Dendritic cell treated with granulocyte-macrophage colony-stimulating factor and Interleukin-4, amounts not matched to agents 40 ng/mL and 50 ng/mL, for 4 days (primary cell): ENCODE measurements around the gene DCLK1.

ENCODE experiments used
- H3K27ac Mint-ChIP-seq: one replicate; pipeline ENCODE4 v1.8.0; 2022; ENCODE audit warnings: mild to moderate bottlenecking, mixed read lengths
- H3K27me3 Mint-ChIP-seq: one replicate; pipeline ENCODE4 v1.8.0; 2022; ENCODE audit warnings: mild to moderate bottlenecking, mixed read lengths
- H3K36me3 Mint-ChIP-seq: one replicate; pipeline ENCODE4 v1.8.0; 2022; ENCODE audit warnings: low read depth, mixed read lengths
- H3K4me1 Mint-ChIP-seq: one replicate; pipeline ENCODE4 v1.8.0; 2022; ENCODE audit warnings: low read depth, mixed read lengths
- H3K4me3 Mint-ChIP-seq: one replicate; pipeline ENCODE4 v1.8.0; 2022; ENCODE audit warnings: mild to moderate bottlenecking, moderate library complexity, mixed read lengths
- H3K9me3 Mint-ChIP-seq: one replicate; pipeline ENCODE4 v1.8.0; 2022; ENCODE audit warnings: mixed read lengths
- intact Hi-C: fragments of 100-400 bp; cut with micrococcal nuclease; formaldehyde crosslinking; loops from one replicate; pipeline ENCODE4 v1.15.0; 2022

Gene DCLK1

DNA sequence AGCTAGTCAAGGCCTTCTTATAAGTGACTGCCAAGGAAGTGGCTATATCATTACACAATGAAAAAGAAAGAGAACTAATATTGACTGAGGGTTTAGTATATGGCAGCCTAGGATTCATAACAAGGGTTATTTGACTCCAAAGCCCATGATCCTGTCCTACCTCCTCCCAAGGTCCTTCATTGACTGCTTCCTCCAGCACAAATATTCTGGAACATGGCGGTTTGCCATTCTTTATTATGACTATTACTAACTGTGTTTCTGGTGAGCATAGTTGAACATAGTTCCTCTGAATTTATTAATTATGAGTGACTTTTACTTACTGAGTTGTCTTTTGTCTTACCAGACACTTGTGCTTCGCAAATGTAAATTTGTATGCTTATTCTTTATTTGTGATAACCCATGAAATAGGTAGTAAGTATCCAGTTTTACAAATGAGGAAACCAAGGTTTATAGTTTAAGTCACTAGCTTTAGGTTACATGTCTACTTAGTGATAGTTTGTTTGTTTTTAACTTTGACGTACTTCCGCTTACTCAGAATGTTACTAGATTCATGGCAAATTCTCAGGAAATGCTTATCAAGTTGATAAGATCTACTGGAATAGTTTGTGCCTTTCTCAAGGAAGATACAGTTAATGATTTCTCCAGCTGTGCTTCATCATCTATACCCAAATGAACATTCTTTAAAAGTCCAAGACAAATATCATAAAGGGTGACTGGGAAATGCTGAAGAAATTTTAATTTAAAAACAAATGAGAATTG, 15.5 kb upstream of the DCLK1 start:
- no peaks in the 10 kb centered on the region for H3K27me3 Mint-ChIP-seq
- intact Hi-C loops, result no loop called here
- no peak overlapping the region for H3K27ac Mint-ChIP-seq
- H3K4me3 Mint-ChIP-seq, result no peak overlapping the region
- H3K36me3 Mint-ChIP-seq, result no peaks in the 10 kb centered on the region
- H3K4me1 Mint-ChIP-seq, result no peaks in the 10 kb centered on the region
- H3K9me3 Mint-ChIP-seq, result no peaks in the 10 kb centered on the region

DNA sequence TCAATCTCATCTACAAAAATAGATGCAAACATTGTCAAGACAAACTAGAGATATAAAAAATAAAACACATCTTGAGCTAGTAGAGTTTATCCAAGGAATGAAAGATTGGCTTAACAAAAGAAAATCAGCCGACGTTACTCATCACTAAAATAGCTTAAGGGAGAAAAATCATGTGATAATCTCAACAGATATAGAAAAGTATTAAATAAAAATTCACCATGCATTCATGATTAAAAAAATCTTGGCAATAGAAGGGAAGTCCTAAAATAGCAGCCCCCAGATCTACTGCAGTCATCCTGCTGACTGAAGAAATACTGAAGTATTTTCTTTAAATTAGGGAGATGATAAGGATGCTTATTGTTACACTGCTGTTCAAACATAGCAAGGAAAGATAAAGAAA, 12.6 kb upstream of the DCLK1 start:
- Mint-ChIP-seq H3K9me3 (no peaks in the 10 kb centered on the region), H3K36me3 (no peaks in the 10 kb centered on the region), H3K4me3 (no peak overlapping the region), H3K4me1 (no peaks in the 10 kb centered on the region), H3K27me3 (no peaks in the 10 kb centered on the region), H3K27ac (no peak overlapping the region)
- intact Hi-C loops, result no loop called here

DNA sequence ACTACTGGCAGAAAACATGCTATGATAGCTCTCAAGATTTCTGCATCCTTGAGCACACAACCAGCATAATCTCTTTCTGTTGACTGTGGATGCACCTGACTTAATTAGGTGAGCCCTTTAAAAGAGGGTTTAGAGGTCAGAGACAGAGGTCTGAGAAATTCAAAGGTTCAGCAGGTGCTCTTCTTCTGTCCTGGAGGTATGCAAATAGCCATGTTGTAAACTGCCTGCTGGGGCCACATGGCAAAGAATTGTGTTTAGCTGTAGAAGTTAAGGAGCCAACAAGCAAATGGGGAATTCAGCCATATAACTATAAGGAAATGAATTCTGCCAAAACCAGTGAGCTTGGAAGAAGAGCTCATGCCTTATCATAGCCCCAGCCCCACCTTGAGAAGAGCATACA, 11.6 kb upstream of the DCLK1 start:
- no peaks in the 10 kb centered on the region for H3K9me3 Mint-ChIP-seq
- no peaks in the 10 kb centered on the region for H3K36me3 Mint-ChIP-seq
- no peak overlapping the region for H3K27ac Mint-ChIP-seq
- H3K27me3 Mint-ChIP-seq, result no peaks in the 10 kb centered on the region
- no peak overlapping the region for H3K4me3 Mint-ChIP-seq
- intact Hi-C loops, result no loop called here
- no peaks in the 10 kb centered on the region for H3K4me1 Mint-ChIP-seq

DNA sequence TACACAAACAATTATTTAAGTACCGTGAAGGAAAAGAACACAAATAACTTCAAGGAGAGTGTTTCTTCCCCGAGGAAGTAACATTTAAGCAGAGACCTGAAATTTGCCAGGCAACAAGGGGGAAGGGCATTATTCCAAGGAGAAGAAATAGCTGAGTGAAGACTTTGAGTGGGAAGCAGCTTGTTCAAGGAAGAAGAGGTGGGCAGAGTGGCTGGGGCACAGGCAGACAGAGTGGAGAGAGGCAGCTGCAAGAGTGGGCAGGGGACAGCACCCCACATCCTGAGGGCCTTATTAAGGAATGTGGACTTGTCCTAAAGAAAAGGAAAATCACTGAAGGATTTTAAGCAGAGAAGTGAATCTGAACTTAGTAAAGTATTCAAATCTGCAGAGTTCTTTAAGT, 4.7 kb upstream of the DCLK1 start:
- H3K27me3 Mint-ChIP-seq, result peaks cover 18% of the 10 kb centered on the region
- intact Hi-C loops, result no loop called here
- no peaks in the 10 kb centered on the region for H3K4me1 Mint-ChIP-seq
- no peak overlapping the region for H3K4me3 Mint-ChIP-seq
- no peaks in the 10 kb centered on the region for H3K36me3 Mint-ChIP-seq
- H3K27ac Mint-ChIP-seq, result no peak overlapping the region
- no peaks in the 10 kb centered on the region for H3K9me3 Mint-ChIP-seq

DNA sequence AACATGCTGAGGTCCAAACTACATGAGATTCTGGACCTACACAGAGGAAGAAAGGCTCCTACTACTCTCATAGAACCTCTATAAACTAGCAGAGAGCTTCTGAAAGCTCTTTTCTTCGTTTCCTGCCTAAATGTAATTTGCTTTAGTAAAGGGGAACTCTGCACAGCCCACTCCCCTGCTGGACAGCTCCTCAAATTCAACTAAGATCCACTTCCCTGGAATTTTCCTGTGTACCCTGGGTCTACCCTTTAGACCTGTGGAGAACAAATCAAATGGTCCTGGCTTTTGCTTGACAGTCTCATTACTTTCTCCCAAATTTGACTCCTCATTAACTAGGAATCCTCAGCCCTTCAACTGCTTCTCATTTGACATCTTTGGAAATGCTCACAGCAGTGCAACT, 3.5 kb upstream of the DCLK1 start:
- Mint-ChIP-seq H3K4me1 (no peaks in the 10 kb centered on the region), H3K27ac (no peak overlapping the region), H3K4me3 (no peak overlapping the region), H3K36me3 (no peaks in the 10 kb centered on the region), H3K9me3 (no peaks in the 10 kb centered on the region), H3K27me3 (peaks cover 29% of the 10 kb centered on the region)
- intact Hi-C loops, result no loop called here

DNA sequence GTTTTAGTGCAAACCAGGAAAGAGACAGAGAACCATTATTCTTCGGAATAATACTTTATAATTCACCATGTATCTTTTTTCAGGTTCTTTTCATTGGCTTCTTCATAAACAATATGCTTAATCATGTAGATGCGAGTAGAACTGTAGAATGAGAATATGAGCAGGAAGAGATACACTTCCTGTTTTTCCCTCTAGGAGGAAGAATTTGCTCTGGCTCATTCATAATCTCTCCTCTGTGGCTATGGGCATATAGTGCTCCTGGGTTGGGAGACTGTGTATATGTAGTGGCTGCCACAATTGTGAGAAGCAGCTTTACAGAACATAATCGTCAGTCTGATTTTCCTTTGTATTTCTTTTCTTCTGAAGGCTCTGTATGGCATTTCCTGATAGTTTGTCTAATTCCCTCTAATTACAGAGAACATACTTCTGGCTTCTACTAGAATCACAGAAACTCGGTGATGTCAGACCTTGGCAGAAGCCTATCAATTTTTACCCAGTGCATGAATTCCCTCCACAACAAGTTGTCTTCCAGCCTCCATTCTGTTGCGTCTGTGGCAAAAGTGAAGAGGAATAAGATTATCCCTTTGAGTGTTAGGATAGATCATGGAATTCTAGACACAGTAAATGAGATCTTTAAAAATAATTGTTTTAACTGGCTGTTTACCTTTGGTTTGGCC, 2.9 kb upstream of the DCLK1 start:
- no peaks in the 10 kb centered on the region for H3K9me3 Mint-ChIP-seq
- H3K36me3 Mint-ChIP-seq, result no peaks in the 10 kb centered on the region
- H3K4me3 Mint-ChIP-seq, result no peak overlapping the region
- H3K4me1 Mint-ChIP-seq, result no peaks in the 10 kb centered on the region
- H3K27ac Mint-ChIP-seq, result no peak overlapping the region
- H3K27me3 Mint-ChIP-seq, result peaks cover 33% of the 10 kb centered on the region
- intact Hi-C loops, result no loop called here

DNA sequence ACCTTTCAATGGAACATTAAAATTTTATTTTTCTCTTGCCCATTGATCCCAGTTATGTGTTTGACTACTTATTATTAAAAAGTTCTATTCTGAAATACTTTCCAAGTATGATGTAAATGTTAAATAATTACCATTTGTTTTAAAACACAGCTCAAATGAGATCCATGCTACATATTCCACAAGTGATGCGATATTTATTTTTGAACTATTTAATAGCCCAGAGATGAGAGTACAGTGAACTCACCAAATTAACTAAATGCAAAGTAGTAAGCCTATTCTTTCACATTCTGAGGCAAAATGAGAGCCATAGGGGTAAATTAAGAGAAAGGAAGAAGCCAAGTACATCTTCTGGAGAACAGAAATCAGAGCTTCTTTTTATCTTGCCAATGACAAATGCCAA, 1.2 kb upstream of the DCLK1 start:
- Mint-ChIP-seq H3K27ac (no peak overlapping the region), H3K4me3 (no peak overlapping the region), H3K4me1 (no peaks in the 10 kb centered on the region), H3K9me3 (no peaks in the 10 kb centered on the region), H3K36me3 (no peaks in the 10 kb centered on the region), H3K27me3 (peaks cover 38% of the 10 kb centered on the region)
- intact Hi-C loops, result no loop called here

DNA sequence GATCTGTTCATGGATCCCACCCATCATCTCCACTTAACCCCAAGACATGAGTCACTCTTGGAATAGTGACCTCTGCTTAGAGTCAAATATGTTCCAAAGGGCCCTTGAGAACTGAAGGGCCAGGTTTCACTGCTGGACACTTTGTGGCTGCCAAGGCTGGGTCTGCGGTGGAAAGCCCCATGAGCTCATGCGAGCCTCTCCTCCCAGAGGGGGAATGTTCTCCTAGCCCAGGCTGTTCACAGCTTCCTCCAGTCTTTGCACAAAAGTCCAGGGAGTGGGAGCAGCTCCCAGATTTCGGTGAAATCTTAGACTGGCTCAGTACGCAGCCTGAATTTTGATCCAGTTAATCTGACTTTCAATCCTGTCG, 732 bp upstream of the DCLK1 start:
- H3K4me1 Mint-ChIP-seq, result no peaks in the 10 kb centered on the region
- no peaks in the 10 kb centered on the region for H3K36me3 Mint-ChIP-seq
- H3K27me3 Mint-ChIP-seq, result peaks cover 38% of the 10 kb centered on the region
- H3K27ac Mint-ChIP-seq, result no peak overlapping the region
- H3K9me3 Mint-ChIP-seq, result no peaks in the 10 kb centered on the region
- no peak overlapping the region for H3K4me3 Mint-ChIP-seq
- intact Hi-C loops, result no loop called here

DNA sequence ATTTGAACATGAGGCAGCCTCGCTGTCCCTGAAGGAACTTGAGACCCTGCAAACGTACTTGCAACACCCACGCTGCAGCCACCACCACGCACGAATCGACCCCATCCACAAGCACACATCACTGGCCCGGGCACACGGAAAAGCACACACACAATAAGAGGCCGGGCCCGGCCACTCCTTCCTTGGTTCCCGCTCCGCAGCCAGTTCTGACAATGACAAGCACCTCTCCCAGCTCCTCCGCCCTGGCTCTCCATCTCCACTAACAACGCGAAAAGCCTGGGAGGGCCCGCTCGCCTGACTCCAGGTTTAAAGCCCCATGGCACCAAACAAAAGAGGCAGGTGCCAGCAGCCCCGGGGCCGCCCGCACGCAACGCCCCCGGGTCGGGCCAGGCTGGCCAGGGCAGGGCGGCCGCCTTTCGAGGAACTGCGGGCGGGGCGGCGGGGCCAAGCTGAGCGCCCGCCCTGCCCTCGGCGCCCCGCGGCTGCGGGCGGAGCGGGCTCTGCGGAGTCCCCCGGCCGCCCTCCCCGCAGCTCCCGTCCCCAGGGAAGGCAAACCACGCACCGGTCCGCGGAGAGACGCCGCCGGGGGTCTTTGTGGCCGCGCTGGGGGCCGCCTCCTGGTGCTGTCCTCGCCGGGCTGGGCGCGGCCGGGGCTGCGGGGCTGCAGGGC, 495 bp downstream of the DCLK1 start:
- intact Hi-C loops, result no loop called here
- Mint-ChIP-seq H3K4me1 (no peaks in the 10 kb centered on the region), H3K4me3 (no peak overlapping the region), H3K36me3 (no peaks in the 10 kb centered on the region), H3K27ac (no peak overlapping the region), H3K9me3 (no peaks in the 10 kb centered on the region), H3K27me3 (peaks cover 39% of the 10 kb centered on the region)

DNA sequence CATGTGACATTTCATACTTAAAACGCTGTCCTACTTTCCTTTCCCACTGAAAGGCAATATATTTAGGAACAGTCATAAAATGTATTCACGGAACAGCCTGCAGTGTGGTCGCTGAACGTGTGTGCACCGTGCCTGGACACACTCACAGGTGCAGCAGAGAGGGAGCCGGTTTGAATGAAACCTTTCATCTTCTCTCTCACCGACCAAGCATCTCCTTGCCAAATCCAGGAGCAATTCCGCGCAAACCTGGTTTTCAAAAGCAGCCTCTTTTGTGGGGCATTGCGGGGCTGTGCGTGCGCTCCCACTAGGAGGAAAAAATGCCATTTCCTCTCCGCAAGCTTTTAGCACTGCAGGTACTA, 1.0 kb downstream of the DCLK1 start:
- Mint-ChIP-seq H3K4me1 (no peaks in the 10 kb centered on the region), H3K27ac (no peak overlapping the region), H3K4me3 (no peak overlapping the region), H3K9me3 (no peaks in the 10 kb centered on the region), H3K27me3 (peaks cover 42% of the 10 kb centered on the region), H3K36me3 (no peaks in the 10 kb centered on the region)
- intact Hi-C loops, result no loop called here

DNA sequence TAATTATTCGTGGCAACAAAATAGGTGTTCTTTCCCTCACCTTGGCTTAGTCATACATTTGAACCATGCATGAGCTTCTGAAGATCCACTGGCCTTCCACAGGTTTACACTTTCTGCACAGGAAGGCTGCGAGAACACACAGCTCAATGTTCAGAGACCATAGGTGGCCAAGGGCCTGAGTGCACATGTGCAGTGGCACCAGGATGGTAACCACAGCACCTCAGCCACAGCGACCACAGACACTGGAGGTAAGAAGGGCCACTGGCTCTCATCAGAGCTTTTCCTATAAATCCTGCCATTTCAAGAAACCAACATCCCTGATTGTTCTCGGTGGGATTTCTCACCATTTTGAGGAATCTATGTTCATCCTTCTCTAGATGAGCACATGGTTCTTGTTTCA, 1.6 kb downstream of the DCLK1 start:
- Mint-ChIP-seq H3K27me3 (peaks cover 42% of the 10 kb centered on the region), H3K27ac (no peak overlapping the region), H3K36me3 (no peaks in the 10 kb centered on the region), H3K4me3 (no peak overlapping the region), H3K9me3 (no peaks in the 10 kb centered on the region), H3K4me1 (no peaks in the 10 kb centered on the region)
- intact Hi-C loops, result no loop called here

DNA sequence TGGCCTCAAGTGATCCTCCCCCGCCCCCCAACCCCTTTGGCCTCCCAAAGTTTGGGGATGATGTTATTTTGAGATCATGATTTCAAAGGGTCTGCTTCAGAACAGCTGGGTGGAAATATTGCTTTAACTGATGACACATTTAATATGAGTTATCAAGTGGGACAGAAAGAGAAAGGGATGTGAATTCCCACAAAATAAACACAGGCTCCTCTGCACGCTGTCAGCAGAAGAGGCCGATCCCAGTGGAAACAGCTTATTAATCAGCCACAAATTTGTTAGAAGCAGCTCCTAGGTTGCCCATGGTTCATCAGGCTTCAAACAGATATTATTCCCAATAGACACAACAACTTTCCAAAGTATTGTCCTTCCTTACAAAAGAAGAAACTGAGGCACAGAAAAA, 4.7 kb downstream of the DCLK1 start:
- Mint-ChIP-seq H3K9me3 (no peaks in the 10 kb centered on the region), H3K4me1 (no peaks in the 10 kb centered on the region), H3K27me3 (peaks cover 28% of the 10 kb centered on the region), H3K27ac (no peak overlapping the region), H3K36me3 (no peaks in the 10 kb centered on the region), H3K4me3 (no peak overlapping the region)
- intact Hi-C loops, result no loop called here

DNA sequence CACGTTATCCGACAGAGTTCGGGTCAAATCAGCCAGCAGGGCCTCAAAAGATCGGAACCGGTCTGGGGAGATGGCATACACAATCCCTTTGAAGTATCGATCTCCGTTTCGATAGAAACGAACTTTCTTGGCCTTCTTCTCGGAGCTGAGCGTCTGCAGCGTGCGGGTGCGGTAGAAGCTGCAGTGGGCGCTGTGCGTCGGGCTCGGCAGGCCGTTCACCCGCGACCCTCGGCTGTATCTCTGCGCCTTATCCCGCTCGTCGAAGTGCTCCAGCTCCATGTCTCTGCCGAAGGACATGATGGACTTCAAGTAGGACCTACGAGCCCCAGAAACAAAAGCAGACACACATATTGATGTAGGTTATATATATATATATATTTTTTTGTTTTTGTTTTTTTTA, 5.3 kb downstream of the DCLK1 start:
- intact Hi-C loops, result no loop called here
- Mint-ChIP-seq H3K9me3 (no peaks in the 10 kb centered on the region), H3K27me3 (peaks cover 25% of the 10 kb centered on the region), H3K4me3 (no peak overlapping the region), H3K27ac (no peak overlapping the region), H3K36me3 (no peaks in the 10 kb centered on the region), H3K4me1 (no peaks in the 10 kb centered on the region)

DNA sequence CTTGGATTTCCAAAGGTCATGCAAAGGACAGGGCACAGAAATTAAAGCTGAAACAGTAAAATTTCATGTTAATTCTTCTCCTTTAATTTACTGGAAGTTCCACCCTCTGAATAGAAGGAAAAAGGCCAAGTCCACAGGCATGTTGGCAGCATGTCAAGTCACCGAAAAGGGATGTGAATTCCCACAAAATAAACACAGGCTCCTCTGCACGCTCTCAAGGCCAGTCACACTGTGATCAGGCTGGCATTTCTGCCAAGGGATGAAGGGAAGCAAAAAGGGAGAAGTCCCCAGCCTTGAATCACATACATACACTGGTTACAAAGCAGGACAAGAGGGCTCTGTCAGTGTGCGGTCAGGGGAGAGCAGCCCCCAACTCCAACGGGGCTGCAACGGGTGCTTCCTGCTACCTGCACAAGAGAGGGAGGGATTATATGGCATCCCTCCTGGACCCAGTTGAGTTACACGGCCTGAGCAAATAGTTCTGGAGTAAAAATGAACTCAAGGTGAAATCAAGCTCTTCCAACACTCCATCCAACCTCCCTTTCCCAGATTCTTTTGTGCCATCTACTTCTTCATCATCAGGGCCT, 6.9 kb downstream of the DCLK1 start:
- Mint-ChIP-seq H3K4me3 (no peak overlapping the region), H3K36me3 (no peaks in the 10 kb centered on the region), H3K4me1 (no peaks in the 10 kb centered on the region), H3K27me3 (peaks cover 10% of the 10 kb centered on the region), H3K27ac (no peak overlapping the region), H3K9me3 (no peaks in the 10 kb centered on the region)
- intact Hi-C loops, result no loop called here
